Hypothalamus (tissue), 51 donors: Measurements from ENCODE around the gene CAMKMT.

Experiments
- DNase-seq, 51 donors: peaks; one replicate each; lab custom pipeline; 2025; lab: John Stamatoyannopoulos, UW

The CAMKMT gene

DNA sequence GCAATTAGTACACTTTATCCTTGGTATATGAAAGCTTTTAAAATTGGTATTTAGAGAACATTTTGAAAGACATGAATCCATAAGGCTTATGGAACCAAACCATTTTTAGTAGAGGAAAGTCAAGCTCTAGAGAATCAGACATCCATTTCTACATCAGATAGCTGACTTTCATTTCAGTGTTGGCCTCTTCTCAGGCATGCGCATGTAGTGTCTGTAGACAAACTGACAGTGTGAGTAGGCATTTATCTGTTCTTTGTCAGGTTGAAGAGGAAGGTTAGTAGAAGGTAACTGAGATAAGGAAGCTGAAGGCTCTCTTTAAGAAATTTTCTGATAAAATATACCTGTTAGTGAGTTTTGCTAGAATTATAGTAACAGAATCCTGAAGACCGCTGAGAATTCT is 357.8 kb downstream of the CAMKMT start:
- no peak for DNase-seq

DNA sequence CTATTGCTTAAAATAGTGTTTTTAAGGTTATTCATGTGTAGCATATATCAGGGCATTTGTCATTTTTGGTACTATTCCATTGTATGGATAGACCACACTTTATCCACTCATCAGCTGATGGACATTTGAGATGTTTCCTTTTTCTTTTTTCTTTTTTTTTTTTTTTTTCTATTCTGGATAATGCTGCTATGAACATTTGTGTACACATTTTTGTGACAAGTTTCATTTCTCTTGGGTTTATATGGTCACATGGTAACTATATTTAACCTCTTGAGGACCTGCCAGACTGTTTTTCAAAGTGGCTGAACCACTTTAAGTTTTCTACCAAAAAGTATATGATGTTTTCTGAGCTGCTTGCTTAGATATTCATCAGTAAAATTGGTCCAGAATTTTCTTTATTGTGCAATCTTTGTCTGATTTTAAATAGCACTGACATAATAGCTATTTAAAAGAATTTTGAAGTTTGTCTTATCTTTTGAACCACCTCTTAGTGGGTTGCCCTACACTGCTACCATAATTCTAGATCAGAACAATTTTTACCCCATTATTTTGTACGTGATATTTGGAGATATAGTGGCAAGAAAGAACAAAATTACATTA is 360.4 kb downstream of the CAMKMT start:
- DNase-seq: no peak

DNA sequence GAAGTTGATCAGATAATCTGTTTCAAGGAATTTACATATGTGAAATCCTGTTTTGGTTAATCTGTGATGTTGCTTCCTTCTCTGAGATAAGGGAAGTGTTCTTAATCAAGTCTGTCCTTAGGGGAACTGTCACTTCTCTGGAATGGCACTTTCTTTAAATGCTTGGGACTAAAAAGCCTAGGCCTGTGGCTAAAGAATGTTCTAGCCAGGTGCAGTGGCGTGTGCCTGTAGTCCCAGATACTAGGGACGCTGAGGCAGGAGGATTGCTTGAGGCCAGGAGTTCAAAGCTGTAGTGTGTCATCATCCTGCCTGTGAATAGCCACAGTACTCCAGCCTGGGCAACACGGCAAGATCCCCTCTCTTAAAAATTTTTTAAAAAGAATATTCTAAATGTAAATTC is 362.2 kb downstream of the CAMKMT start:
- no peak for DNase-seq

DNA sequence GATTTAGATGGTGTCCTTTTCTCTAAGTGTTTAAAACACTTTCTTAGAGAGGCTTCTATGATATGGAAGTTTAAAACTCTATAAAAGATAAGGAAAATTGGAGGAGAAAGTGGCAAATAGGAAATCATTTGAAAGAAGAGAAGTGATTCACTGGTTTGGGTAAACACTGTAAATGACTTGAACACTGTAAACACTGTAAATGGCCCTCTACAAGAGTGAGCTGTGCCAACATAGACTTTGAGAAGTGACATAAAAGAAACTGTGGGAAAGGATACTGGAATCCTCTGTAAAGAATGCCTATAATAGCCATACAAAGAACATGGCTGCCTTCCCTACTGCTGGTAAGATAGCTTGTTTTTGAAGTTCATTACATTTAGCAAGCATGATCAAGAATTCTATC is 368.8 kb downstream of the CAMKMT start:
- DNase-seq: no peak

DNA sequence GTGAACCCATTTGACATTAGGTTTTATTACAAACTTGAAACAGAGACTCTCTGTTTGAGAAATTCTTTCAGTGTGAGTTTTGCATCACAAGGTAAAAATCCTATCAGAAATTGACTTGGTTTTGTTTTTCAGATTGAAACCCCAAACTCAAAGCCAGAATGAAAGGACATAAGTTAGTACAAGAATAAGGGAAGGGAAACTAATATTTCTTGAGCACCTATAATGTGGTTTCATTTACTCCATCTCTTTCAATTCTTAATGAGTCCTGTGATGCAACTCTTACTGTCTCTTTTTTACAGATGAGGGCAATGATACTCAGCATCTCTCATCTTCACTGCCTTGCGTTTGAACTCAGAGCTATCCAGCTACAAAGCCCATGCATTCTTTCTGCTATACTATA is 369.8 kb downstream of the CAMKMT start:
- no peak for DNase-seq

DNA sequence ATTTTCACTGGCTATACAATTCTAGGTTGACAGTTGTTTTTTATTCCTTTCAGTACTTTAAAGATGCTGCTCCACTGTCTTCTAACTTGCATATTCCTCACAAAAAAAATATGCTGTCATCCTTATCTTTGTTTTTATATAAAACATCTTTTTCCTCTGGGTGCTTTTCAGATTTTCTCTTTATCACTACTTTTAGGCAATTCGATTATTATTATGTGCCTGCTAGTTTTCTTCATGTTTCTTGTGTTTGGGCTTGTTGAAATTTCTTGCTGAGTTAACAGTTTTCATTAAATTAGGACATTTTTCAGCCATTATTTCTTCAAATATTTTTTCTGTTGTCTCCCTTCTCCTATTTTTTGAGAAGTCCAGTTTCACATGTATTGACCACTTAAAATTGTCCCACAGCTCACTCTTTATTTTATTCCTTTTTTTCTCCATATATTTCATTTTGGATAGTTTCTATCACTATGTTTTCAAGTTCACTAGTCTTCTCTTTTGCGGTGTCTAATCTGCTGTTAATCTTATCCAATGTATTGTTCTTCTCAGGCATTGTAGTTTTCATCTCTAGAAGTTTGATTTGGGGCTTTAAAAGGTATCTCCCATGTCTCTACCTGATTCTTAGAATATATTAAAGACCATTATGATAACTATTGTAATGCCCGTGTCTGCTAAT is 374.7 kb downstream of the CAMKMT start:
- no peak for DNase-seq

DNA sequence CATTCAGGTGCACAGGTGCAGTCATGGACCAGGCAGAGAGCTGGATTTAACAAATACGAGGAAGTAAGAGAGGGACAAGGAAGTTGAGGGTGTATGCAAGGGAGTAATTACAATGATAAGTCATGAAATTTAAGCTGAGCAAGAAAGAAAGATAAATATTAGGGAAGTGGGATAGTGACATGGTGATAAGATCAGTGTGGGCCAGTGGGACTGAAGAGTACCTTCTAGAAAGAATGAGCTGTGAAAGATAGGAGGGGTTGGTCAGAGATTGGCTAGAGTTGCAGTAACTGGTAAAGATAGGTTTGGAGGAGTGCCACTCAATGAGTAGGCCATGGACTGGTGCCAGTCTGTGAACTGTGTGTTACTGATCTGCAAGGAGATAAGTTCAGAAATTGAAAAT is 378.9 kb downstream of the CAMKMT start:
- no peak for DNase-seq

DNA sequence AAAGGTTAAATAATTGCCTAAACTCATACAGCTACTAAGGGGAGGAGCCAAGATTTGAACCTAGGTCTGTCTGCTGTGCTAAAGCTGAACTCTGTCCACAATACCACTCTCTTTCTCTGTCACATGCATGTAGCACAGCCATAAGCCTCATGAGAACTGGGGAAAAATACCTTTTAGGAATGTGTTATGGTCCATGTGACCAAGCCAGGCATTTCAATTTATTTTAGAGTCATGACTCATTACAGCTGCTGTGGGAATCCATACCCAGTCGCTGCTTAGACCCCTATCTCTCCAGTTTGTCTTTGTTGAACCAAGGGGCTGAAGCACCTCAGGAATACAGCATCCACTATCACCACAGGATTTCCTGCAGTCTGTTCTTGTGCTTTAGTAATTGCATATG is 379.8 kb downstream of the CAMKMT start:
- DNase-seq: no peak

DNA sequence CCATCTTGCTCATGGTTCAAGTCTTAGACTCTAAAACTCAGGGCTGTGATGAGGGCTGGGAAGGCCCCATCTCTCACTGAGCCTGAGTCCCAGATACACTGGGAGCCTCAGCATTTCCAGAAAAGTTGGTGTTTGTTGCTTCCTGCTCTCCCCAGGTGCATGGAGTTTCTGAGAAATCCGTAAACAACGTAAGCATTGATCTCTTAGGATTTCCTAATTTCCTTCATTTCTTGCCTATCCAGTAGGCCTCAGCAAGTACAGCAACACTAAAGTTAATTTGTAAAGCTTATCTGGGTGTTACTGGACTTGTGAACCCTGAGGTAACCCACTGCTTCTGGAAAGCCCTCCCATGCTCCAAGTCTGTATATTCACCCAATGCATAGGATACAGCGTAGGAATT is 380.3 kb downstream of the CAMKMT start:
- no peak for DNase-seq

DNA sequence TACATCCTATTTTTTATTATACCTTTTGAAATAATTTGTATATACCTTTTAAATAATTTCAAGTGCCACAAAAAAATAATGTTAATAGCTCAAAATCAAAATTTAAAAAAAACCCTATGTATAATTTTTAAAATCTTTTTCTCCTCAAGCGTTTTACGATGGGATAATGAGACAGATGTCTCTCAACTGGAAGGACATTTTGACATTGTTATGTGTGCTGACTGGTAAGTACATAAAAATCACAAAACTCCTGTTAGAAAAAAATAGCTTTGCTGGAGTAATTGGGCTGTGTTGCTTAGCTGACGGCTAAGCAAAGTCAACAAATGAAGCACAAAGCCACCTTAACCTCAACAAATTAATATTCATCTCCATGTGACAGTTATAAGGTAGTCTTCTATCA is 381.7 kb downstream of the CAMKMT start:
- DNase-seq: no peak

DNA sequence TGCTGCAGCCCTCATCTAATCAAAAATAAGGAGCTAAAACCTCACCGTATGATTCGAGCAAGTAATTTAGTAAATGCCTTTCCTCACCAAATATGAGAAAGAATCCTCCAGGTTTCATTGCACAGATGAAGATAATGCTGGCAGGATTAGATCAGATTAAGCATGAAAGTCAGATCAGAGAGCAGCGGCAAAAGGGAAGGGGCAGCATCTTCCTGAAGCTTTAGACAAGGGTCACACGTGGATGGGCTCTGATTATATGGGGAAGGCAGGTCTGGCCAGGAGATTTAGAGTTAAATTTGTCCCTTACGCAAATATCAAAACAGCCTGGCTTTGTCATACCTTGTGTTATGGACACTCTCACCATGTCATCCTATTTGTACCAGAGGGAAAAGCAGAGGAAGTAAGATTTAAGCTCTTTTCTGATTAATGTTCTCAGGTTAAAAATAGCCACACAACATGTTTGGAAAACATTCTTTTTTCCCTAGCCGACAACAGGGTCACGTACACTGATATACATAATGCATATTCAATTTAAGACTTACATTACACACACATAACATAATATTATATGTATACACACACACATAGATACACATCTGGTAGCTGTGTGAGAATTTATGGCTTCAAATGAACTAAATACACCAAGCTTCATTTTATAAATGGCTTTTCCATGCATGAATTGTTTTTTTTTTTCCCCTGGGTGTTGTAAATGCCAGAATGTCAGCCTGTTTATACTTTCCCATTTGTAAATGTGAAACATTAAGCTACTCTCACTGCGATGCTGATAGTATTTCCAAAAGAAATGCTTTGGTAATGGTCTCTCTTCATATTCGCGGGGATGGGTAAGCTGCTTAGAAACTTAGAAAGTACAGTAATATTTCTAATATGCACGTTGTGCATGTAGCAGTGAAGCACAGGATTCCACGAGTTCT is 383.5 kb downstream of the CAMKMT start:
- no peak for DNase-seq

DNA sequence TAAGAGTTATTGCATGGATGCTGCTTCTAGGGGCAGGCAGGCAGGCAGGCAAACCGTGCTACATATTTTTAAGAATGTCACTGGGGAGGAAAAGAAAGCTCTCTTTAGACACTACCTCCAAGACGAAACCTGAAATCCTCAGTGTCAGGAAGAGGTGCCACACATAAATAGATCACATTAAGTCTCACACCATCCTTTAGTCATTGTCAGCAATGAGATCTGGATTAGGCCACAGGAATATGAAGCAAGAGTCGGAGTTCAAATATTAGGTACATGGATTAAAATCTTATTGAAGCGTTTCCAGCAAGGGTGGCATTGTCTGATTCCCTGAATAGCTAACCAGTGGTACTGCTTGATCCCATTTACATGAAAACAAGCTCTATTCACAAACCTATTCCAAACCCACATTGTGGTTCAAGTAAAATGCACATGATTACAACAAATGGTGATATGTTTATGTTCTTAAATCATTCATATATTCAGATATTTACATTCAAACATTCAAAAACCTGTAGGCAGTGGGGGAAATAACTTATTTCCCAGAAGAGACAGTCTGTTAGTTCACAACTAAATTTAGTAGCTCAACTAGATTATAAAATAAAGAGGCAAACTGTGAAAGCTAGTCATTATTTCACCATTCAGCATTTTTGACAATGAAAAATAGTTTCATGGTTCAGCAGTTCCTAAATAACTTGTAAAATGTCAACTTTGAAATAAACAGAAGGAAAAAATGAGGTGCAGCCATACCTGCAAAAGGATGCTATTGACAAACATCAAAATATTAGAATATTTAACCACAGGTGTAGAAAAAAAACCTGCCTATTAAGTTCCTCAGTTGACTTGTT is 384.4 kb downstream of the CAMKMT start:
- DNase-seq: no peak

DNA sequence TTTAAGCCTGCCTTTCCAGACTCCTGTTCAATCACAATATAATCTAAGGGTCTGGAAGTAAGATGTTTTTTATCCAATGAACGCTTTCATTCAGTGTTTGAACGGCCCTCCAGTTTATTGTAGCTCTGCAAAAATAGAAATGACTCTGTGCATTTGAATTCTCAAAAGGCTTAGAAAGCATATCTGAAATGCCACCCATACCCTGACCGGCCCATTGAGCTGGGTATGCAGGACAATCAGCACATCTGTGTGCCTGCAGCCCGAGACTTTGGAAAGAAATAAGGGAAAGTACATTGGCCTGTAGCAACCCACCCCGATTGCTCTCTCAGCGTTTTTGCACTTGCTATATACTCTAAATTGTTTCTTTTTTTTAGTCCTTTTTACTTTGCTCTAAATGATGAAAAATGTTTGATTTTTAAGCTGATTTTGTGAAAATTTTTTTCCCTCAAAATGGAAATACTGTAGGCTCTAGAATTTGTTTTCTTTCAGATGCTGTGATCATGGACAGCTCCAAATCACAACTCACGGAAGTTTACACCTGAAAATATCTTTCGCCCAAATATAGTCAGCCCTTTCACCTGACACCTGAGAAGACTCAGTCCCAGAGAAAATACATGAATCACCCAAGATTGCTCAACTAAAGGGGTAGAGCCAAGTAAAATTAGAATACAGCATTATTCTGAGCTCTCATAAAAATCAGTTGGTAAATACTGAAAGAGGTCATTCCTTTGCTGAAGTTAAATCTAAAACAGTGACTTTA is 385.3 kb downstream of the CAMKMT start:
- DNase-seq: no peak

DNA sequence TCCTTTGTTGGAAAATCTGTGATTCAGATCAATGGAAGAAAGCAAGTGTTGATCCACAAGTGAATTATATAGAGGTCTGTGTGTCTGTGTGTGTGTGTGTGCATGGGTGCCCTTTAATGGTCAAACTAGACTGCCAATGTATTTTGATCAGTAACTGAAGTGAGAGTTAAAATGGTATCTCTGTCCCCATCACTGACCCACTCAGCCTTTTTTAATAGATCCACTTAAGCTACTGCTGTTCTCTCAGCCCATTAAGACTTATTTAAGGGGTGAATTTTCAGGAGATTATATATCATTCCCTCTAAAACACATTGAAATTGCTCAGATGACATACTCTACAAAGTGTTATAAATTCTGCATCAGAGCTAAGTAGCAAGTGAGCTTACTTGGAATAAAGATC is 386.0 kb downstream of the CAMKMT start:
- DNase-seq: no peak

DNA sequence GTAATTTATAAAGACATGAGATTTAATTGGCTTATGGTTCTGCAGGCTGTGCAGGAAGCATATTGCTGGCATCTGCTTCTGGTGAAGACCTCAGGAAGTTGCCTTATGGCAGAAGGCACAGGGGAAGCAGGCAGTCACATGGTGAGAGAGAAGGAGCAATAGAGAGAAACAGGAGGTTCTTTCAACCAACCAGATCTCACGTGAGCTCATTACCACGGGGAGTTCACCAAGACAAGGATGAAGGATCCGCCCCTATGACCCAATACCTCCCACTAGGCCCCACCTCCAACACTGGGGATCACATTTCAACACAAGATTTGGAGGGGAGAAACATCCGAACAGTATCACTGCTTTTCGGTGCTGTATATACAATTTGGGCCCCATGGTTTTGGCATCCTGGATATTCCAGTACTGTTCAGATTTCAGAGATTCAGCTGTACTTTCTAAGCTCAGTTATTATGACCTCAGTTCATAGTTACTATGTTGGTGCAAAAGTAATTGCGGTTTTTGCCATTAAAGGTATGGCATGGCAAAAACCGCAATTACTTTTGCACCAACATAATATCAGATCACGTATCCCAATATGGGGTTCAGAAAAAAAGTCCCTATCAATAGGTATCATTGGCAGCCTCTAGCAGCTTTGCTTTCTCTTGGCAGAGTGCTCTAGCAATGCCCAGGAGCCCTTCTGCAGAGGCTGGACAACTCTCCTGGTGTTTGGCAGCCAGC is 390.2 kb downstream of the CAMKMT start:
- DNase-seq: no peak

DNA sequence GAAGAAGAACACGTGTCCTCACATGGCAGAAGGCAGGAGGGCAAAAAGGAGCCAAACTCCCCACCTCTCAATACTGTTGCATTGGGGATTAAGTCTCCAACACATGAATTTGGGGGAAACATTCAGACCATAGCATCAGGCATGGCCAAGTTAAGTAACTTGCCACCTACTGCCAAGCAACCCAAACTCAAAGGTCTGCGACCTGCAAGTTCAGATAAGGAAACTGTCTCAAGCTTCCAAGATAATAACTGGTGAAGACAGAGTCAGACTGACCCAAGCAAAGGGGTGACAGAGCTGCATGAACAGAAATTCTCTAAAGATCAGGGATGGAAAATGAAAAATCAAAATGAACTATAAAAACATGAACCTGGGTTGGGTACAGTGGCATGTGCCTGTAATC is 391.0 kb downstream of the CAMKMT start:
- no peak for DNase-seq

DNA sequence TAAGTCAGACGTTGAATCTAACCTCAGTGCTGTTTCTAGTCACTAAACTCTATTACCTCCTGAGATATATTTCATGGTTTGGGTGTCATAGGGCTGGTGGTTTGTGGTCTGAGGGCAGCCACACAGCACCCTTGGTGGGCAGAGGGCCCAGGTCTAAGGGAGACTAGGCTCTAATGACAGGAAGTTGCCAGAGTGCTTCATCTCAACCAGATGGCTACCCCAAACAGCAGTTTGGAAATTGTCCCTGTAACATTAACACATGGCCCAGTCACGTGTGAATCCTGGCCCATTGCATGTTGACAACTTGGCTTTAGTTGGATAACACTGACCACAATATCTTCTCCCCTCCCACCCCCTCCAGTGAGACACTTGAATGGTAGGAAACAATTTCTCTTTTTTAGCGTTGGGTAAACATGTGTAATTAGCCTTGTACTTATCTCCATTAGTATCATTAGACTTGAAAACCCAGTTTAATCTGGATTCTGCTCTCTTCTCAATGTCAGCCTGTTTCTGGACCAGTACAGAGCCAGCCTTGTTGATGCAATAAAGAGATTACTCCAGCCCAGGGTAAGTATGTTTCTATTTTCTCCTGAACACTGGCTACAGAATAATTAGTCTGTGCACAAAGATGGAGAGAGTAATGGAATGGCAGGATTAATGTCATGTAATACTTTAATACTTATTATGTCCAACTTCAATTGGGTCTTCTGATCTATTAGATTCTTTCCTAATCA is 392.0 kb downstream of the CAMKMT start:
- DNase-seq: no peak

DNA sequence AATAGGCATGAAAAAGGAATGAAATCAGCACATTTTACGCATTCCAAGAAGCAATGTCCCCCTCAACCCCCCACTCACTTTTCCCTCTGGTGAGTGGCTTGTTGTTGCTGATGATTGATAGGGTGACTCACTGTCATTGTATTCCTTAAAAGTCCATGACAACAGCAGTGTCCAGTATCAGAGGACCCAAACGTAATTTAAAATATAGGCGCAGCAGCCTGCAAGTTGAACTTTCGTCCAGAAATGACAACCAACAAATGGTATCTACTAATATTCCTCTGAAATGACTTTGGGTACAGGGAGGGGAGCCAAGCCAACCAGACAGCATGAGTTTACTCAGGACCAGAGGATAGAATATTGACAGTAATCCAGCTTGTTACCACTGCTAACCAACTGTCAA is 396.8 kb downstream of the CAMKMT start:
- DNase-seq: no peak

DNA sequence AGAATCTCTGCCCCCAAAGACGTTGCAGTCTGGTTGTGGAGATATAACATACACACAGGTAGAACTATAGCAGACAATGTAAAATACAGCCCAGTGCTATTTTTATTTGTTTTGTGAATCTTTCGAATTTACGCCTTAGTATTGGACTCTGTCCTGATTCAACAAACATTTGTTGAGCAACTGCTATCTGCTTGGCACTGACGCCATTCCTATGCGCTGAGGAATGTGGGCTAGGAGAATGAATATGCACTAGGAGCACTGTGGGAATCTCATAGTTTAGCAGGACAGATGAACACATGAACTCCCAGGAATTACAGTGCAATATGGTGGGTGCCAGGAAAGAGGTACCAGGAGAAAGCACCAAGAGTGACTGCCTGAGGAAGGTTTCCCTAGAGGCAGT is 398.1 kb downstream of the CAMKMT start:
- no peak for DNase-seq
